NCI-H774 (cell line): Measurements from ENCODE around the gene RMI2.

Source experiments
- DNase-seq: peaks from one replicate; lab custom pipeline; 2025; lab: John Stamatoyannopoulos, UW

The RMI2 gene

GRCh38 chr16:11328172-11329070 is 16.8 kb upstream of the RMI2 start:
- DNase-seq, result no peak

GRCh38 chr16:11329071-11329491 is 16.2 kb upstream of the RMI2 start:
- no peak for DNase-seq

- DNase-seq, result no peak
Observed at GRCh38 chr16:11329891-11330290, 15.4 kb upstream of the RMI2 start.

- no peak for DNase-seq
Observed at GRCh38 chr16:11330526-11331237, 14.6 kb upstream of the RMI2 start.

- DNase-seq, result no peak
Observed at GRCh38 chr16:11331967-11332366, 13.3 kb upstream of the RMI2 start.

GRCh38 chr16:11333010-11333409 is 12.2 kb upstream of the RMI2 start:
- no peak for DNase-seq

- no peak for DNase-seq
Observed at GRCh38 chr16:11333702-11334101, 11.6 kb upstream of the RMI2 start.

- no peak for DNase-seq
Observed at GRCh38 chr16:11334831-11335404, 10.3 kb upstream of the RMI2 start.

GRCh38 chr16:11339075-11339474 is 6.2 kb upstream of the RMI2 start:
- no peak for DNase-seq

GRCh38 chr16:11340710-11341109 is 4.5 kb upstream of the RMI2 start:
- no peak for DNase-seq

GRCh38 chr16:11341371-11341770 is 3.9 kb upstream of the RMI2 start:
- DNase-seq, result no peak

- DNase-seq, result no peak
Observed at GRCh38 chr16:11342021-11342855, 3.0 kb upstream of the RMI2 start.

GRCh38 chr16:11346700-11347319 is 1.6 kb downstream of the RMI2 start:
- DNase-seq, result no peak

GRCh38 chr16:11347831-11348230 is 2.6 kb downstream of the RMI2 start:
- DNase-seq, result no peak

- no peak for DNase-seq
Observed at GRCh38 chr16:11348737-11349598, 3.7 kb downstream of the RMI2 start.

GRCh38 chr16:11349599-11350276 is 4.5 kb downstream of the RMI2 start:
- DNase-seq, result no peak

GRCh38 chr16:11350519-11350918 is 5.3 kb downstream of the RMI2 start:
- DNase-seq, result no peak

- DNase-seq, result no peak
Observed at GRCh38 chr16:11350921-11351335, 5.7 kb downstream of the RMI2 start.

GRCh38 chr16:11353158-11353557 is 7.9 kb downstream of the RMI2 start:
- no peak for DNase-seq

- DNase-seq, result no peak
Observed at GRCh38 chr16:11354407-11354732, 9.1 kb downstream of the RMI2 start.
